ENCODE measurements around the gene FOXP1.

- TF ChIP-seq EZH2phosphoT487 (IDR thresholded peaks at IDR 0.05) (no peak), EZH2 (IDR thresholded peaks at IDR 0.05) (no peak), CTCF (IDR thresholded peaks at IDR 0.05) (no peak)
Measured at GRCh38 chr3:71598292-71598691, 14.8 kb upstream of the FOXP1 start.

Measured in neural progenitor cell (in vitro differentiated cells).